K562 (cell line): Measurements from ENCODE around the gene EMC9. TPM values are rescaled to one million over a fixed set of nuclear protein-coding genes. Genes with fewer than 3 reads are reported as not detected.

Experiments used
- CCAR2 ChIP-seq: fragments of 200-400 bp; formaldehyde crosslinking; IDR thresholded peaks from 2 replicates; pipeline ENCODE4 v1.6.1; 2017; ENCODE audit warnings: mild to moderate bottlenecking, low read depth, low read length
- CTBP1 ChIP-seq: fragments of 450-650 bp; IDR thresholded peaks from 2 replicates; pipeline ENCODE4 v1.6.1; 2016; ENCODE audit warnings: borderline replicate concordance
- HNRNPLL ChIP-seq: fragments of 200-400 bp; formaldehyde crosslinking; IDR thresholded peaks from 2 replicates; pipeline ENCODE4 v1.6.1; 2017; ENCODE audit warnings: low read length, low read depth, mild to moderate bottlenecking; ENCODE audit not compliant: poor library complexity, severe bottlenecking
- MCM5 ChIP-seq: fragments of 450-650 bp; IDR thresholded peaks from 2 replicates; pipeline ENCODE4 v1.6.1; 2016; ENCODE audit warnings: low read depth
- NFIX ChIP-seq: fragments of 250-450 bp; sonication (Bioruptor Pico); IDR thresholded peaks from 2 replicates; pipeline ENCODE4 v1.4.0; 2020; ENCODE audit warnings: low read depth, mild to moderate bottlenecking, moderate library complexity
- NRF1 ChIP-seq, 2 experiments: fragments of 450-650 bp; IDR thresholded peaks in 1 of 2; conservative IDR thresholded peaks in 1 of 2; 2 replicates each; pipeline ENCODE4 v1.6.1; 2014; ENCODE audit warnings: mild to moderate bottlenecking in 2 of 2
- RBM17 ChIP-seq: fragments of 200-400 bp; formaldehyde crosslinking; IDR thresholded peaks from 2 replicates; pipeline ENCODE4 v1.6.1; 2017; ENCODE audit warnings: low read depth, mild to moderate bottlenecking, low read length, borderline replicate concordance
- SP1 ChIP-seq: sonication (generic); formaldehyde crosslinking; IDR thresholded peaks from 2 replicates; pipeline ENCODE4 v1.8.1; 2022; ENCODE audit warnings: mild to moderate bottlenecking, missing genetic modification reagents
- ZNF408 ChIP-seq: fragments of 250-450 bp; sonication (Bioruptor Pico); IDR thresholded peaks from 2 replicates; pipeline ENCODE4 v1.4.0; 2020; ENCODE audit warnings: low read depth, mild to moderate bottlenecking, moderate library complexity
- polyA plus RNA-seq, 8 experiments: library from polyadenylated mRNA; depleted of rRNA in 4 of 8; stranded (reverse) in 5 of 8; unstranded in 3 of 8; fragments of >200 nt; fragmentation: Nextera tagmentation in 2 of 8; fragmentation: Illumina TruSeq in 1 of 8; extraction: Ambion mirVana in 2 of 8; extraction: Trizol in 1 of 8; gene quantifications; 2 replicates each; pipeline versions ENCODE4 v1.2.1 to v1.2.3, GENCODE V29; 2011 to 2014; ENCODE audit warnings: inconsistent platforms in 1 of 8, missing spikeins in 1 of 8
- total RNA-seq, 7 experiments: library from RNA; depleted of rRNA in 6 of 7; stranded (reverse); fragments of >200 nt in 6 of 7; fragmentation: Illumina TruSeq in 2 of 7; extraction: Trizol in 2 of 7; gene quantifications; 2 replicates each; pipeline versions ENCODE4 v1.2.1 to v1.2.3, GENCODE V29; 2011 to 2021; ENCODE audit warnings: low replicate concordance in 1 of 7
- TF ChIP-seq, protein P1 (sequence below), 2 experiments: fragments of 450-650 bp in 1 of 2; sonication (generic) in 1 of 2; formaldehyde crosslinking in 1 of 2; IDR thresholded peaks; 2 replicates each; pipeline versions ENCODE4 v1.7.1 to v1.9.0; 2016 to 2022; ENCODE audit warnings: inconsistent platforms in 1 of 2, mild to moderate bottlenecking in 1 of 2, missing genetic modification reagents in 1 of 2
- TF ChIP-seq, protein P2 (sequence below): fragments of 250-450 bp; sonication (Bioruptor Pico); IDR thresholded peaks from 2 replicates; pipeline ENCODE4 v1.5.0; 2021; ENCODE audit warnings: mild to moderate bottlenecking, borderline replicate concordance

The EMC9 gene
- total and polyA plus RNA-seq, 9 of the 15 experiments (the other 6 are each of a cell fraction or from before 2014, with no cell fraction given), result 3.1 to 13.2 (median 7.8) TPM

DNA sequence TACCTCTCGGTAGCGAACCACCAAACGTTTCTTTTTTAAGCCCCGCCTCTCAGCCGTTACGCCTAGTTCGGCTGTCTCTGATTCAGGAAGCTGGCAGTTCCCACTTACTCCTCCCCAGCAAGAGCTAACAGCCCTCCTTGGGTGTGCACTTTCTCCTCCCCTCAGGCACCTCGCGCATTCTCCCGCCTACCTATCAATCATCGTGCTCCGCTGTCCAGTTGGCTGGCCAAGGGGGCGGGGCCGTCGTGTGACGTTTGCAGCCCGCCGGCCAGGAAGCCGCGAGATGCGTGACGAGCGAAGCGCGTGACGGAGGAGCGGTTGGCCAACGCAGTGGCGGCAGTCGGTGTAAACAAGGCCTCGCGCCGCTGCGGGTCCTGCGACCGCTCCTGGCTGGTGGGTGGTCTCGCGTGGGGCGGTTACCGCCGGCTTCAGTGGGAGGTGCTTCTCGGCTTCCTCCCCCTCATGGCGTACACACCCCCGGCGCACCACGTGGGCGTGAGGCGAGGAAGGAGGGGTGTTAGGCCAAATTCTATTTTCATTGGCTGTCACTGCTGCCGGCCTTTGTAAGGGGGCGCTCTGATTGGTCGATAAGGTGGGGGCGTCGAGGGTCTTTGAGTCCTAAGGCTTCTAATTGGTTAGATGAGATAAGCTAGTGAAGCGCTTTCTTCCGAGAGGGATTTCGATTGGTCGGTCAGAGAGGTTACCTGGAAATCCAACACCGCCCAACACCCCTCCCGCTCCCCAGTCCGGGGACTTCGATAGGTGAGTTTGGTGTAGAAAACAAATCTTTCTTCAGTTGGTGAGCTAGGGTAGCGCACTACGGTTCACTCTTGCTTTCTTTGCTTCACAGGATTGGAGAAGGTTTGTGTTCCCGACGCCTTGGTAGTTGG, 26.6 kb downstream of the EMC9 start, which contains the start of the genes DCAF11 and NRL (continued):
- TF ChIP-seq NRF1 (conservative IDR thresholded peaks at IDR 0.05 in 1 of 2, IDR thresholded peaks at IDR 0.05 in 1 of 2), result peak; percentile 92 to 93
- TF ChIP-seq, protein P1, sequence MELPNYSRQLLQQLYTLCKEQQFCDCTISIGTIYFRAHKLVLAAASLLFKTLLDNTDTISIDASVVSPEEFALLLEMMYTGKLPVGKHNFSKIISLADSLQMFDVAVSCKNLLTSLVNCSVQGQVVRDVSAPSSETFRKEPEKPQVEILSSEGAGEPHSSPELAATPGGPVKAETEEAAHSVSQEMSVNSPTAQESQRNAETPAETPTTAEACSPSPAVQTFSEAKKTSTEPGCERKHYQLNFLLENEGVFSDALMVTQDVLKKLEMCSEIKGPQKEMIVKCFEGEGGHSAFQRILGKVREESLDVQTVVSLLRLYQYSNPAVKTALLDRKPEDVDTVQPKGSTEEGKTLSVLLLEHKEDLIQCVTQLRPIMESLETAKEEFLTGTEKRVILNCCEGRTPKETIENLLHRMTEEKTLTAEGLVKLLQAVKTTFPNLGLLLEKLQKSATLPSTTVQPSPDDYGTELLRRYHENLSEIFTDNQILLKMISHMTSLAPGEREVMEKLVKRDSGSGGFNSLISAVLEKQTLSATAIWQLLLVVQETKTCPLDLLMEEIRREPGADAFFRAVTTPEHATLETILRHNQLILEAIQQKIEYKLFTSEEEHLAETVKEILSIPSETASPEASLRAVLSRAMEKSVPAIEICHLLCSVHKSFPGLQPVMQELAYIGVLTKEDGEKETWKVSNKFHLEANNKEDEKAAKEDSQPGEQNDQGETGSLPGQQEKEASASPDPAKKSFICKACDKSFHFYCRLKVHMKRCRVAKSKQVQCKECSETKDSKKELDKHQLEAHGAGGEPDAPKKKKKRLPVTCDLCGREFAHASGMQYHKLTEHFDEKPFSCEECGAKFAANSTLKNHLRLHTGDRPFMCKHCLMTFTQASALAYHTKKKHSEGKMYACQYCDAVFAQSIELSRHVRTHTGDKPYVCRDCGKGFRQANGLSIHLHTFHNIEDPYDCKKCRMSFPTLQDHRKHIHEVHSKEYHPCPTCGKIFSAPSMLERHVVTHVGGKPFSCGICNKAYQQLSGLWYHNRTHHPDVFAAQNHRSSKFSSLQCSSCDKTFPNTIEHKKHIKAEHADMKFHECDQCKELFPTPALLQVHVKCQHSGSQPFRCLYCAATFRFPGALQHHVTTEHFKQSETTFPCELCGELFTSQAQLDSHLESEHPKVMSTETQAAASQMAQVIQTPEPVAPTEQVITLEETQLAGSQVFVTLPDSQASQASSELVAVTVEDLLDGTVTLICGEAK (IDR thresholded peaks at IDR 0.05), result no peak
- TF ChIP-seq, protein P1 (CRISPR knock-in tag; IDR thresholded peaks at IDR 0.05), result no peak
- peak; percentile 54; the same call in 1 of the 2 replicates for TF ChIP-seq CTBP1
- TF ChIP-seq HNRNPLL, result peak; percentile 97
- no peak for TF ChIP-seq NFIX (CRISPR knock-in tag)
- TF ChIP-seq SP1 (CRISPR knock-in tag), result peak; percentile 99
- TF ChIP-seq MCM5, result no peak
- TF ChIP-seq RBM17, result no peak
- TF ChIP-seq, protein P2, sequence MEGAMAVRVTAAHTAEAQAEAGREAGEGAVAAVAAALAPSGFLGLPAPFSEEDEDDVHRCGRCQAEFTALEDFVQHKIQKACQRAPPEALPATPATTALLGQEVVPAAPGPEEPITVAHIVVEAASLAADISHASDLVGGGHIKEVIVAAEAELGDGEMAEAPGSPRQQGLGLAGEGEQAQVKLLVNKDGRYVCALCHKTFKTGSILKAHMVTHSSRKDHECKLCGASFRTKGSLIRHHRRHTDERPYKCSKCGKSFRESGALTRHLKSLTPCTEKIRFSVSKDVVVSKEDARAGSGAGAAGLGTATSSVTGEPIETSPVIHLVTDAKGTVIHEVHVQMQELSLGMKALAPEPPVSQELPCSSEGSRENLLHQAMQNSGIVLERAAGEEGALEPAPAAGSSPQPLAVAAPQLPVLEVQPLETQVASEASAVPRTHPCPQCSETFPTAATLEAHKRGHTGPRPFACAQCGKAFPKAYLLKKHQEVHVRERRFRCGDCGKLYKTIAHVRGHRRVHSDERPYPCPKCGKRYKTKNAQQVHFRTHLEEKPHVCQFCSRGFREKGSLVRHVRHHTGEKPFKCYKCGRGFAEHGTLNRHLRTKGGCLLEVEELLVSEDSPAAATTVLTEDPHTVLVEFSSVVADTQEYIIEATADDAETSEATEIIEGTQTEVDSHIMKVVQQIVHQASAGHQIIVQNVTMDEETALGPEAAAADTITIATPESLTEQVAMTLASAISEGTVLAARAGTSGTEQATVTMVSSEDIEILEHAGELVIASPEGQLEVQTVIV (CRISPR knock-in tag), result no peak
- TF ChIP-seq CCAR2, result no peak
- TF ChIP-seq ZNF408 (CRISPR knock-in tag), result no peak
